SJSA1 (cell line): ENCODE data around the gene NXNL2. TPM values are rescaled to one million over a fixed set of nuclear protein-coding genes. Genes with fewer than 3 reads are reported as not detected.

Source experiments
- DNase-seq, 2 experiments: peaks; one replicate each; pipeline ENCODE4 v3.0.0-alpha.2; 2015 to 2020; ENCODE audit warnings: low spot score in 2 of 2, low read depth in 1 of 2
- H3K27ac ChIP-seq: fragments of 250-450 bp; sonication (Bioruptor Pico); 2 replicates; pipeline ENCODE4 v1.5.1; 2020; ENCODE audit warnings: mild to moderate bottlenecking, moderate library complexity
- H3K27me3 ChIP-seq: fragments of 250-450 bp; sonication (Bioruptor Pico); replicated peaks from 2 replicates; pipeline ENCODE4 v1.5.1; 2020; ENCODE audit warnings: mild to moderate bottlenecking, moderate library complexity
- H3K36me3 ChIP-seq: fragments of 250-450 bp; sonication (Bioruptor Pico); 2 replicates; pipeline ENCODE4 v1.5.1; 2020; ENCODE audit warnings: mild to moderate bottlenecking
- H3K4me1 ChIP-seq: fragments of 250-450 bp; sonication (Bioruptor Pico); replicated peaks from 2 replicates; pipeline ENCODE4 v1.6.1; 2021; ENCODE audit warnings: mild to moderate bottlenecking
- H3K4me3 ChIP-seq: fragments of 250-450 bp; sonication (Bioruptor Pico); 2 replicates; pipeline ENCODE4 v1.5.1; 2020; ENCODE audit warnings: mild to moderate bottlenecking
- H3K9me3 ChIP-seq: fragments of 250-450 bp; sonication (Bioruptor Pico); replicated peaks from 2 replicates; pipeline ENCODE4 v1.5.1; 2020; ENCODE audit warnings: mild to moderate bottlenecking
- total RNA-seq: library from RNA; depleted of rRNA; stranded (reverse); fragments of >200 nt; shearing (Covaris generic); gene quantifications from 2 replicates; pipeline ENCODE4 v1.2.3, GENCODE V29; 2014; rRNA removed

The NXNL2 gene
- 0.68 and 1.1 TPM in 2 replicates for total RNA-seq

- peak; percentile 12 to 87 for DNase-seq
- Histone ChIP-seq H3K4me3 (peak within 1 kb of the TSS; percentile 57), H3K27me3 (no peaks in the 10 kb centered on the region), H3K9me3 (no peaks in the 10 kb centered on the region), H3K27ac (peak within 1 kb of the TSS; percentile 72), H3K4me1 (peaks cover 44% of the 10 kb centered on the region), H3K36me3 (peaks cover 6% of the 10 kb centered on the region; the same call in 1 of the 2 replicates)
Observed at GRCh38 chr9:88534456-88535225, at the start of gene NXNL2. NXNL2 (plus strand) TSS chr9:88535178; CDS start chr9:88535435, 257 bp downstream.

GRCh38 chr9:88488166-88488565 lies 46.8 kb upstream of the NXNL2 start:
- no peaks in the 10 kb centered on the region for H3K27me3 ChIP-seq
- H3K4me3 ChIP-seq = no peak overlapping the region
- no peak for DNase-seq

GRCh38 chr9:88494983-88495721 lies 39.8 kb upstream of the NXNL2 start:
- Histone ChIP-seq H3K9me3 (no peaks in the 10 kb centered on the region), H3K27ac (no peak overlapping the region), H3K4me1 (no peaks in the 10 kb centered on the region), H3K36me3 (no peaks in the 10 kb centered on the region), H3K27me3 (no peaks in the 10 kb centered on the region), H3K4me3 (no peak overlapping the region)
- DNase-seq = no peak

More at GRCh38 chr9:88488166-88488565, 46.8 kb upstream of the NXNL2 start:
- Histone ChIP-seq H3K36me3 (peaks cover 8% of the 10 kb centered on the region), H3K4me1 (no peaks in the 10 kb centered on the region), H3K9me3 (no peaks in the 10 kb centered on the region), H3K27ac (no peak overlapping the region)

- Histone ChIP-seq H3K36me3 (no peaks in the 10 kb centered on the region), H3K27ac (no peak overlapping the region), H3K27me3 (no peaks in the 10 kb centered on the region), H3K4me1 (no peaks in the 10 kb centered on the region), H3K4me3 (no peak overlapping the region), H3K9me3 (no peaks in the 10 kb centered on the region)
- no peak for DNase-seq
Observed at GRCh38 chr9:88497224-88497623, 37.8 kb upstream of the NXNL2 start.

- H3K4me1 ChIP-seq = no peaks in the 10 kb centered on the region
- no peak overlapping the region for H3K4me3 ChIP-seq
- H3K27me3 ChIP-seq = no peaks in the 10 kb centered on the region
- no peaks in the 10 kb centered on the region for H3K36me3 ChIP-seq
- no peaks in the 10 kb centered on the region for H3K9me3 ChIP-seq
- DNase-seq = no peak
- H3K27ac ChIP-seq = no peak overlapping the region
Observed at GRCh38 chr9:88498880-88499279, 36.1 kb upstream of the NXNL2 start.

- Histone ChIP-seq H3K27me3 (no peaks in the 10 kb centered on the region), H3K4me3 (no peak overlapping the region), H3K36me3 (no peaks in the 10 kb centered on the region), H3K27ac (no peak overlapping the region), H3K9me3 (no peaks in the 10 kb centered on the region), H3K4me1 (no peaks in the 10 kb centered on the region)
- no peak for DNase-seq
Observed at GRCh38 chr9:88501086-88501485, 33.9 kb upstream of the NXNL2 start.

GRCh38 chr9:88502552-88503034 lies 32.4 kb upstream of the NXNL2 start:
- no peak for DNase-seq
- no peaks in the 10 kb centered on the region for H3K9me3 ChIP-seq
- no peaks in the 10 kb centered on the region for H3K4me1 ChIP-seq
- H3K36me3 ChIP-seq = no peaks in the 10 kb centered on the region
- no peak overlapping the region for H3K4me3 ChIP-seq
- no peaks in the 10 kb centered on the region for H3K27me3 ChIP-seq
- H3K27ac ChIP-seq = no peak overlapping the region

GRCh38 chr9:88503081-88503844 lies 31.7 kb upstream of the NXNL2 start:
- H3K36me3 ChIP-seq = no peaks in the 10 kb centered on the region
- H3K27ac ChIP-seq = no peak overlapping the region
- no peak for DNase-seq
- H3K27me3 ChIP-seq = no peaks in the 10 kb centered on the region
- no peaks in the 10 kb centered on the region for H3K4me1 ChIP-seq
- no peaks in the 10 kb centered on the region for H3K9me3 ChIP-seq
- no peak overlapping the region for H3K4me3 ChIP-seq

GRCh38 chr9:88503845-88504764 lies 30.9 kb upstream of the NXNL2 start:
- H3K36me3 ChIP-seq = no peaks in the 10 kb centered on the region
- DNase-seq = no peak
- H3K9me3 ChIP-seq = 0 out of 2 replicates have a peak, but pooled peaks cover 3% of the 10 kb centered on the region
- H3K4me3 ChIP-seq = no peak overlapping the region
- no peak overlapping the region for H3K27ac ChIP-seq
- no peaks in the 10 kb centered on the region for H3K4me1 ChIP-seq
- no peaks in the 10 kb centered on the region for H3K27me3 ChIP-seq

- DNase-seq = no peak
- no peak overlapping the region for H3K27ac ChIP-seq
- no peaks in the 10 kb centered on the region for H3K27me3 ChIP-seq
- no peak overlapping the region for H3K4me3 ChIP-seq
- H3K36me3 ChIP-seq = no peaks in the 10 kb centered on the region
- H3K9me3 ChIP-seq = 0 out of 2 replicates have a peak, but pooled peaks cover 3% of the 10 kb centered on the region
- no peaks in the 10 kb centered on the region; the same call in 1 of the 2 replicates for H3K4me1 ChIP-seq
Observed at GRCh38 chr9:88508326-88508725, 26.7 kb upstream of the NXNL2 start.

- H3K27me3 ChIP-seq = no peaks in the 10 kb centered on the region
- peak in 1 of 2 experiments; percentile 12 for DNase-seq
- 0 out of 2 replicates have a peak, but pooled peaks cover 3% of the 10 kb centered on the region for H3K9me3 ChIP-seq
- no peak overlapping the region for H3K27ac ChIP-seq
- H3K4me1 ChIP-seq = no peaks in the 10 kb centered on the region; the same call in 1 of the 2 replicates
- H3K4me3 ChIP-seq = no peak overlapping the region
- H3K36me3 ChIP-seq = no peaks in the 10 kb centered on the region
Observed at GRCh38 chr9:88511906-88512305, 23.1 kb upstream of the NXNL2 start.

- Histone ChIP-seq H3K27me3 (no peaks in the 10 kb centered on the region), H3K4me1 (no peaks in the 10 kb centered on the region; the same call in 1 of the 2 replicates), H3K4me3 (no peak overlapping the region), H3K36me3 (no peaks in the 10 kb centered on the region), H3K9me3 (no peaks in the 10 kb centered on the region), H3K27ac (no peak overlapping the region)
- DNase-seq = no peak
Observed at GRCh38 chr9:88514247-88514646, 20.7 kb upstream of the NXNL2 start.

- no peaks in the 10 kb centered on the region for H3K36me3 ChIP-seq
- H3K27ac ChIP-seq = no peak overlapping the region
Observed at GRCh38 chr9:88521308-88521707, 13.7 kb upstream of the NXNL2 start.

More at GRCh38 chr9:88521308-88521707, 13.7 kb upstream of the NXNL2 start:
- Histone ChIP-seq H3K9me3 (no peaks in the 10 kb centered on the region), H3K27me3 (no peaks in the 10 kb centered on the region), H3K4me3 (no peak overlapping the region), H3K4me1 (peaks cover 14% of the 10 kb centered on the region)
- no peak for DNase-seq
